HK-2 (cell line): ENCODE data around the gene RBM22.

Experiments used
- DNase-seq: peaks from one replicate; pipeline ENCODE4 v3.0.0-alpha.2; 2018; ENCODE audit not compliant: unreplicated experiment

Gene RBM22

DNA sequence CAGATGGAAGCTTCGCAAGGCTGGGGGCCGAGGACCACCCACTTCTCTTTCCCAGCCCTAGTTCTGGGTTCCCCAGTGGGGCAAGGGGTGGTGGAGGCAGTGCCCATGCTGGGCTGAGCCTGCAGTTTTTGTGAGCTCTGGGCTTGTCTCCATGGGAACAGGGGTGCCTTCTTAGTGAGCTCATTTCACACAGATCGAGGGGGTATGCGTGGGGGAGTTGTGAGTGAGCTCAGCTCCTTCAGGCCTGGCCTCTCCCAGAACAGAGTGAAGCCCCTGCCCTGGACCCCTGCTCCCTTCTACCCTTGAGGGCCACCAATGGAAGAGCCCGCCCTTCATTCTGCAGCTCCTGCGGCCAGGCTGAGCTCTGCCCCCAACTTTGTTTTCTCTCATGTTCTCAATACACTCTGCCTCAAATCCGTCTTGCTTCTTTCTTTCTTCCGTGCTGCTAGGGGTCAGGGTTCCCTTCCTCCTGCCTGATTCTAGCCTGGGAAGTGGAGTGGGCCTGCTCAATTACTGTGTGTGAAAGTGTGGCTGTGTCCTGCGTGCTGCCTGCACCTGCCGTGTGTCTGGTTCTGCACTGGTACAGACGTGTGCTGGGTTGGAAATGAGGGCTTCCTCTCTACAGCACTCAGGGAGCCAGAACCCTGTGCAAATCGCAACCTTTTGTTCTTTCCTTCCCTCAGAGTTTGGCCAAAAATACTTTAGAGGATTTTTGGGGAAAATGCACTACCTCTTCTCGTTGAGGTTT is 48.8 kb downstream of the RBM22 start:
- no peak for DNase-seq

DNA sequence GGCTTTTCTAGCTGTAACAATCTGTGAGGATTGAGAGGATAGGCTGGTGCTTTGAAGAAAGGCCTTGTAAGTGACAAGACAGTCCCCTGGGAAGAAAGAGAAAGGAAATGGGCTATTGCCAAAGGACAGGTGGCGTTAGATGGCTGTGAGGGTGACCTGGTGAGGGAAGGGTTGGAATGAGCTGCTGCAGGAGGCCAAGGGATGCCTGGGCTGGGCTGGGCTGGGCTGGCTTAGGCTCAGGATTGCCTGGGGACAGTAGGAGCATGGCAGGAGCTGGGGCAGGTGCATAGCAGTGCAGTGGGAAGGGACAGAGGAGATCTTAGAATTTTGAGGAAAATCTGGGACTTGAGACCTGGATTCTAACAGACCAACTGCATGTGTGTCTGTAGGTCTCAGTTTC is 49.5 kb downstream of the RBM22 start:
- no peak for DNase-seq

DNA sequence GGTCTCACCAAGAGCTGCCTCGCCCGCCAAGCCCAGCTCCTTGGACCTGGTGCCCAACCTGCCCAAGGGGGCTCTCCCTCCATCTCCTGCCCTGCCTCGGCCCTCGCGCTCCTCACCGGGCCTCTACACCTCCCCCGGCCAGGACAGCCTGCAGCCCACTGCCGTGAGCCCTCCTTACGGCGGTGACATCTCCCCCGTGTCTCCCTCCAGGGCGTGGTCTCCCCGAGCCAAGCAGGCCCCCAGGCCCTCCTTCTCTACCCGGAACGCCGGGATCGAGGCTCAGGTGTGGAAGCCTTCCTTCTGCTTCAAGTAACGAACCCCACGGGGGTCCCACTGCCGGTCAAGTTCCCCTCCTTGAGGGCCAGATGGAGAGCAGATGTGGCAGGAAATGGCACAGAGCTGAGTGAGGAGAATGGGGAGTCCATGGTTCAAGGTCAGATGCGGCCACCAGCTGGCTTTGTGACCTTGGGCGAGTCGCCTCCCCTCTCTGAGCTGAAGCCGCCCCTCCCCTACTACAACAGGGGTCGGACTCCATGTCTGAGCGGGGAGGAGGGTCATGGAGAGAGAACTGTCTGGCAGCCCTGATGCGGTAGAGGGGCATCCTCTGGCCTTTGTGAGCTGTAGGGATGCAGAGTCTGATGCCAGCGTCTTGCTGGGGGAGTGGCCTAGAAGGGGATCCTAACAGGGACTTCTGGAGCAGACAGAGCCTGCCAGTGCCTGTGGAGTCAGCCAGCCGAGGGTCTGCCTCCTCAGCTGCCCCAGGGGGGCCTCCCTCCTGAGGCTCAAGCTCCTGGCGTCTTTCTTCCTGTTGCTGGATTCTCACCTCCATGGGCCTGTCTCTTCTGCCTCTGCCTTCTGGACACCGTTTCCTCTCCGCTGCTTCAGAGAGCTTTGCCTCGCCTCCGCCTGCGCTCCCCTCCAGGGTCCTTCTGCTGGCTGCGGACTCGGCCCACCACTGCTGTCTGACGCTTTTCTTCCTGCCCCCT is 50.5 kb downstream of the RBM22 start:
- DNase-seq, result no peak

DNA sequence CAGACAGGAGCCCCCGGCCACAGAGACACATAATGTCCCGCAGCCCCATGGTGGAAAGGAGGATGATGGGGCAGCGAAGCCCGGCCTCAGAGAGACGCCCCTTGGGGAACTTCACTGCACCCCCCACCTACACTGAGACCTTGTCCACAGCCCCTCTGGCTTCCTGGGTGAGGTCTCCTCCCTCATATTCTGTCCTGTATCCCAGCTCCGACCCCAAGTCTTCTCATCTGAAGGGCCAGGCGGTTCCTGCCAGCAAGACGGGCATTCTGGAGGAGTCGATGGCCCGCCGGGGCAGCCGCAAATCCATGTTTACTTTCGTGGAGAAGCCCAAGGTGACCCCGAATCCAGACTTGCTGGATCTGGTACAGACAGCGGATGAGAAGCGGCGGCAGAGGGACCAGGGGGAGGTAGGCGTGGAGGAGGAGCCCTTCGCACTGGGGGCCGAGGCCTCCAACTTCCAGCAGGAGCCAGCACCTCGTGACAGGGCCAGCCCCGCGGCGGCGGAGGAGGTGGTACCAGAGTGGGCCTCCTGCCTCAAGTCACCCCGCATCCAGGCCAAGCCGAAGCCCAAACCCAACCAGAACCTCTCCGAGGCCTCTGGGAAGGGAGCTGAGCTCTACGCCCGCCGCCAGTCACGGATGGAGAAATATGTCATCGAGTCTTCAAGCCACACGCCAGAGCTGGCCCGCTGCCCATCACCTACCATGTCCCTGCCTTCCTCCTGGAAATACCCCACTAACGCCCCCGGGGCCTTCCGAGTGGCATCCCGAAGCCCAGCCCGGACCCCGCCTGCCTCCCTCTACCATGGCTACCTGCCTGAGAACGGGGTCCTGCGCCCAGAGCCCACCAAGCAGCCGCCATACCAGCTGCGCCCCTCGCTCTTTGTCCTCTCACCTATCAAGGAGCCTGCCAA is 51.5 kb downstream of the RBM22 start:
- no peak for DNase-seq

DNA sequence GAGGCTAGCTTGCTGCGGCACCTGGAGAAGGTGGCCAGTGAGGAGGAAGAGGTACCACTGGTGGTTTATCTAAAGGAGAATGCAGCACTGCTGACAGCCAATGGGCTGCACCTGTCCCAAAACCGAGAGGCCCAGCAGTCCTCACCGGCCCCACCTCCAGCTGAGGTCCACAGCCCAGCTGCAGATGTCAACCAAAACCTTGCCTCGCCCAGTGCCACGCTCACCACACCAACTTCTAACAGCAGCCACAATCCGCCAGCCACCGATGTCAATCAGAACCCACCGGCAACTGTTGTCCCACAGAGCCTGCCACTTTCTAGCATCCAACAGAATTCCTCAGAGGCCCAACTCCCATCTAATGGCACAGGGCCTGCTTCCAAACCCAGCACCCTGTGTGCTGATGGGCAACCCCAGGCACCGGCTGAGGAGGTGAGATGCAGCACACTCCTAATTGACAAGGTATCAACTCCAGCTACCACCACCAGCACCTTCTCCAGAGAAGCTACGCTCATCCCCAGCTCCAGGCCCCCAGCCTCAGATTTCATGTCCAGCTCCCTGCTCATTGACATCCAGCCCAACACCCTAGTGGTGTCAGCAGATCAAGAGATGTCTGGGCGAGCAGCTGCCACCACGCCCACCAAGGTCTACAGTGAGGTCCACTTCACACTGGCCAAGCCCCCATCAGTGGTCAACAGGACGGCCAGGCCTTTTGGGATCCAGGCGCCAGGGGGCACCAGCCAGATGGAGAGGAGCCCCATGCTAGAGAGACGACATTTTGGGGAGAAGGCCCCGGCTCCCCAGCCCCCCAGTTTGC is 52.4 kb downstream of the RBM22 start:
- DNase-seq, result no peak

DNA sequence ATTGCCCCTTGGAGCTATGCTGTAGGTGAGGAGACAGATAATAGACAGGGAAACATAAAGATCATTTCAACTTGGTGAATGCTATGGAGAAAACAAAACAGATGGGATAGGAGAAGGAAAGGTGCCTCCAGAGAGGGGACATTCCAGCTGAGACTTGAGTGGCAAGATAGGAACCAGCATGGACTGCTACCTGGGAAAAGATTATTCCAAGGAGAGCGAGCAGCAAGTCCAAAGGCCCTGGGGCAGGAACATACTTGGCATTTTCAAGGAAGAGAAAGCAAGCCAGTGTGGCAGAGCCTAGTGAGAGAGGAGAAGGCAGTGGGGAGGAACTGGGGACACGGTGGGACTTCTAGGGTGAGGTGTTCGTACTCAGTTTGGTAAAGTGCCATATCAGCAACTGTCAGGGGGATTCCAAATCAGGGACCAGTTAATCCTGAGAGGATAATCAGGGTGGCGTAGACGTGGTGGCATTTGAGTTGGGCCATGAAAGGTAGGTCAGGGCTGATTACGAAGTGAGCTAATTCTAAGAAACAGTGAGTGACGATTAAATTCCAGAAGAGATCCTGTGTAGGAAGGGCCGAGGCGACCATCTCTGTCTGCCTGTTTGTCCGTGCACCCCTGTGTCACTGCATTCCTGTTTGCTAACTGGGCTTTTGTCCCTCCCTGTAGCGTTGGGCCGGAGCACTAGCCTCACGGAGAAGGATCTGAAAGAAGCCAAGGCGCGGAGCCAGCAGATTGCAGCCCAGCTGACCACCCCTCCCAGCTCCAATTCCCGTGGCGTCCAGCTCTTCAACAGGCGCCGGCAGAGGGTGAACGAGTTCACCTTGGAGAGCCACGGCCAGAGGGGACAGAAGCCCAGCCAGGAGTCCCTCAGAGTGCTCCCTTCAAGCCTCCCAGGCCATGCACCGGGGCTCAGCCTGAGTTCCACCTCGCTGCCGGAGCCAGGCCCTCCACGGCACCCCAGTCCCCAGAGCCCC is 53.3 kb downstream of the RBM22 start:
- DNase-seq, result no peak

DNA sequence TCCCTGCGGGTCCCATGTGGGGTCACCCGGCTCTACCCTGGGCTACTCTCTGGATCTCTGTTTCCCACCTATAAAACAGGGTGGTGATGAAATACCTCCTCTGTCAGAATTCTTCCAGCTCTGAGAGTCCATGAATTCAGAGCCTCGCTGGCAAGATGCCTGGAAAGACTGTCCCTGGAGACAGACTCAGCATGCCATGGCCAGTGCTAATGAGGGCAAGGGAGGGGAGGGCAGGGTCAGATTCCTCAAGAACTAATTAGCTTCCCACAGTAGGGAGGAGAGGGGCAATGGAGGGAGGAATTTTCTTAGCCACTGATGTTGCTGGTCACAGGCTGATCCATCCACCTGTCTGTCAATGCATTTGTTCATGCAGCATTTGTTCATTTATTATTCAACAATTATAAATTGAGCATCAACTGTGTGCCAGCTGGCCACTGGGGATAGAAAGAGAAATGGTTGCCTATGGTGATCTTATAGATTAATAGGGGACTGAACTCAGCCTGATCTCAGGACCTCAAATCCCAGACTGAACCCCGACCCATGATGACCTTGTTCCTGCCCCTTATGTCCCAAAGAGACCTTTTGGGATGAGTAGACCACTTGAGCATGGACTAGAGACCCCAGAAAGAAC is 55.7 kb downstream of the RBM22 start:
- DNase-seq, result no peak

DNA sequence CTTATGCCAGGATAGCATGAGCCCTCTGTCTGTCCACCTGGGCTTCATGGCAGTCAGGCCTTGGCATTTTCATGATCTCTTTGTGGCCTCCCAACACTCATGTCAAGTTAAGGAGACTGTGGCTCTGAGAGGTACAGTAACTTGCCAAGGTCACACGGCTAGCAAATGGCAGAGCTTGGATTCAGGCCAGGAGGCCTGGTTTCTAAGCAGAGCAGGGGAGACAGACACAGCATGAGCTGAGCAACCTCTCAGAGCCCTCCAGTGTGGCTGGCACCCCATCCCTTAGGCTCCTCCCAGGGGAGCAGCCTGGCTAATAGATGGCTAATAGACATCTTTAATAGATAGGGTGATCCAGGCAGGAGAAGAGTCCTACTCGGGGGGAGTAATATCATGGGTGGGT is 56.3 kb downstream of the RBM22 start:
- DNase-seq, result no peak

DNA sequence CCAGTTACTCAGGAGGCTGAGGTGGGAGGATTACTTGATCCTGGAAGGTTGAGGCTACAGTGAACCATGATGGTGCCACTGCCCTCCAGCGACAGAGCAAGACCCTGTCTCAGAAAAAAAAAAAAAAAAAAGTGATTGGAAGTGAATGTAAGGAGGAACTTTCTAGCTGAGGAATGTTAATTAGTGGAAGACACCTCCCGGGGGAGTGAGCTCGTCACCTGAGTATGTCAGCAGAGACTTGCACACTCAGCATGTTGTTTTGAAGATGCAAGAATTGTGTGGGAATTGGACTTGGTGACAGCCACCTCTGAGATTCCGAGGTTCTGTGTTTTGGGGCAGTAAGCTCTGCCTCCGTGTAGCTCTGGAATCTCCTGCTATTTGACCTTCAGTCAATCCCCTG is 56.8 kb downstream of the RBM22 start:
- no peak for DNase-seq

DNA sequence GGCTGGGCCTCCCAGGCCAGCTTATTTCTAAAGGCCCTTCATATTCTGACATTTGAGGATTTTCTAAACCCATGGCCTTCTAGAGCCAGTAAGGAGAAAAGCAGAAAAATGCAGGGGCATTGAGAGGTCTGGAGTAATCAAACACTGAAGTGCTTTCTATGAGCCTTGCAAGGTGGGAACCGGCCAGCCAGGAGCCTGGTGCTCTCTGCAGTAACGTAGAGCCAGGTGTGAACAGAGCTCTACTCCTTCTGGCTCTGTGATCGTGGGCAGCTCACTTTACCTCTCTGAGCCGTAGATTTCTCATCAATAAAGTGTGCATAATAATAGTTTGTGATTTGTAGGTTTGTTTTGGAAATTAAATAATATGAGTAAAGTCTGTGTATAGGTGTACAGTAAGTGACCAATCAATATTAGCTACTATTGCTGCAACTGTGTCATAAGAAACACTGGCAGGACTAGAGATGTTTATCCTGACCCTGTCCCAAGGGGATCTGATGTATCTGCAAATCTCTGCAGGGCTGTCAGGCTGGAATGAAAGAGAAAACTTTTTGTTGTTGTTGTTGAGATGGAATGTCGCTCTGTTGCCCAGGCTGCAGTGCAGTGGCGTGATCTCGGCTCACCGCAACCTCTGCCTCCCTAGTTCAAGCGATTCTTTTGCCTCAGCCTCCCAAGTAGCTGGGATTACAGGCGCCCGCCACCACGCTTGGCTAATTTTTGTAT is 57.7 kb downstream of the RBM22 start:
- no peak for DNase-seq

DNA sequence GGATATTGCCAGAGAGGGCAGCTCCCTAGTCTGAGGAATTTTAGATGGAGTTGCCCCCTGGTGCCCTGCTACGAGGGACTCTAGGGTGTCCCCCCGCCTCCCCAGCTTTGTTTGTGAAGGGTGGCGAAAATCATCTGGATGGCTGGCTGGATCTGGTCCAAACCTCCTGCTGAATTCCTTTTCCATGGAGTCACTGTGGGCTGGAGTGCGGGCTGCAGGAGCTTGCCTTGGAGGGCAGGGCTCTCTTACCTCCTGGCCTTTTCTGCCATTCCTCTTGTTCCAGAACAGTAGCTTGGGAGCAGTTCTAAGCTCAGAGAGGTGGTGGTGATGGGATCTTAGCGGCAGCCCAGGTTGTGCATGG is 58.3 kb downstream of the RBM22 start:
- DNase-seq, result peak; percentile 84

DNA sequence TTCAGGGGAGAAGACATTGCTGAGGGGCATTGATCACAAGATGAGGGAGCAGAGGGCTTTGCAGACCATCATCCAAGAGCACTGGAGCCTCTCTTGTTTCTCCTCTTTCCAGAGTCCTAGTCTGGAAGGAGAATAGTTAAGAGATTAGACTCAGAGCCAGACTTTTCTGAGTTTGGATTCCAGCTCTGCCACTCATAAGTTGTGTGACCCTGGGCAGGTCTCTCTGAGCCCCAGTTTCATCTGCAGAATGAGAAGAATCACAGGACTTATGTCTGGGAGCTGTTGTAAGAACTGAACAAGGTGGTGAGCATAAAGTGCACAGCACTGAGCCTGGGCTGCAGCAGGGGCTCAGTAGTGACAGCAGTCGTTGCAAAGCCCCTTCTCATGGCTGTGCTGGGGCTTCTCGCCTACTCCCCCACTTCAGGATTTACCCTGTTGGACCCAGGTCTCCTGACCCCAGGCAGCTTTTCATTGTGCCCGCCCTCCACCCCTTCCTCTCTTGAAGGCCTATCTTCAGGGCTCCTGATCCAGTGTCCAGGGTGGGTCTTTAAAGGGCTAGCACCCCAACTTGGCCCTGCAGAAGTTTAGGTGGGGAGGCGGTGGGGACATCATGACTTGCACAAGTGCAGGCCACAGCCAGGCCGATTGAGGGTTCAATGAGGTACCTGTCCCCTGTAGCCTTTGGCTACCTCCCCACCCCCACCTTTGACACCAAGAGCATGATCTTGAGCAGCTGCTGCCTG is 58.9 kb downstream of the RBM22 start:
- no peak for DNase-seq

DNA sequence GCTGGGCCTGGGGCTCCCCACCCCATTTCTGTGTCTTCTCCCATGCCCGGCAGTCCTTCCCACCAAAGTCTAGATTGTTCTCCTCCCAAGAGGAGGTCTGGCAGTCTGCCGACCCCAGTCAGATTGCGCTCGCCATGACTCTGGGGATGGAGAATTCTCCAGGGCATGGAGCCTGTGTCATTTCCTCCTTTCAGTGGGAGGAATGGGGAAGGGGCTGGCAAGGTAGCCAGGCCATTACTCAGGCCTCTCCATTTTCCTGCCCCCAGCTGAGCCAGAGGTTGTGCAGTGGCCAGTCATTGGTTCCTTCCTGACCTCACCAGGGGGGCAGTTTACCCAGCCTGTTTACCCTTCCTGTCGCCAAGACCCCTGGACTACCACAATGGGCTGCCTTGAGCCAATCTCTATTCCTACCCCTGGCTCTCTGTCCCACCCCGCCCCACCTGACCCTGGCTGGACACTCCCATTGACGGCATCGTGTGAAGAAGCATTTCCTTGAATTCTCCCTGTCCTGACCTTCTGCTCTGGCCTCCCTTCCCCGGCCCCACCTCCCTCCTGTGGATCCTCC is 59.8 kb downstream of the RBM22 start:
- peak; percentile 65 for DNase-seq
